WTC11 (cell line): ENCODE data around the gene STAT3.

Source experiments
- CBFB ChIP-seq: sonication (generic); formaldehyde crosslinking; IDR thresholded peaks from 2 replicates; pipeline ENCODE4 v1.8.1; 2022; ENCODE audit warnings: mild to moderate bottlenecking, low read depth, missing genetic modification reagents
- ZNF121 ChIP-seq: sonication (generic); formaldehyde crosslinking; IDR thresholded peaks from 2 replicates; pipeline ENCODE4 v1.8.0; 2023; ENCODE audit warnings: missing genetic modification reagents
- TF ChIP-seq, protein P1 (sequence below): fragments of 200-600 bp; IDR thresholded peaks from 2 replicates; pipeline ENCODE4 v1.8.0; 2022; ENCODE audit warnings: antibody characterized with exemption
- TF ChIP-seq, protein P2 (sequence below): sonication (generic); formaldehyde crosslinking; IDR thresholded peaks from 2 replicates; pipeline ENCODE4 v1.8.1; 2022; ENCODE audit warnings: missing genetic modification reagents, borderline replicate concordance

DNA sequence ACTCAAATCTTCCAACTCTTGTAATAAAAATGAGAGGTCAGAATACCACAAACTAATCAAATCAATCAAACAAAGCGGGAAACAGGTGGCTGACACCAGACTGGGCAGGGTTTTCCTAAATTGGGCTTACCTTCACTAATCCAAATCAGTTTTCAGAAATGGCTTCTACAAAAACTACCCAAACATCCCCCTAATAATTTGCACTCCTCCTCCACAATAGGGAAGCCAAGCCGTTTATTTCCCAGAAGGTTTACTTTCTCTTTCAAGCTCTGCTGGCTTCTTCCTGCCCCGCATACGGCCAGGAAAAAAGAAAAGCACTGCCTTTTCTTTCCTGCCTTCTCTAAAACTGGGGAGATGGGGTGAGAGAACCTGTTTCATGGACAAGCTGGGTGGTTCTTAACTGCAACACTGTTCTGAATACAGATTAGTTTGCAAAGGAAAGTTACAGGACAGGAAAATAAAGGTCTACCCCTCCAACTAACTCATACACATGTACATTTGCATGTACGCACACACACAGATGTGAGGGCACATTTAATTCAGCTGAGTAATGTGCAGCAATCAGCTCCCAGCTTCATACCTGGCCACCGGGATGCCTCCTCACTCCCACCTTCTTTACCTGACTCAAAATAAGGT is 9.2 kb downstream of the STAT3 start:
- TF ChIP-seq CBFB (no peak), ZNF121 (CRISPR knock-in tag) (no peak)
- TF ChIP-seq, protein P1, sequence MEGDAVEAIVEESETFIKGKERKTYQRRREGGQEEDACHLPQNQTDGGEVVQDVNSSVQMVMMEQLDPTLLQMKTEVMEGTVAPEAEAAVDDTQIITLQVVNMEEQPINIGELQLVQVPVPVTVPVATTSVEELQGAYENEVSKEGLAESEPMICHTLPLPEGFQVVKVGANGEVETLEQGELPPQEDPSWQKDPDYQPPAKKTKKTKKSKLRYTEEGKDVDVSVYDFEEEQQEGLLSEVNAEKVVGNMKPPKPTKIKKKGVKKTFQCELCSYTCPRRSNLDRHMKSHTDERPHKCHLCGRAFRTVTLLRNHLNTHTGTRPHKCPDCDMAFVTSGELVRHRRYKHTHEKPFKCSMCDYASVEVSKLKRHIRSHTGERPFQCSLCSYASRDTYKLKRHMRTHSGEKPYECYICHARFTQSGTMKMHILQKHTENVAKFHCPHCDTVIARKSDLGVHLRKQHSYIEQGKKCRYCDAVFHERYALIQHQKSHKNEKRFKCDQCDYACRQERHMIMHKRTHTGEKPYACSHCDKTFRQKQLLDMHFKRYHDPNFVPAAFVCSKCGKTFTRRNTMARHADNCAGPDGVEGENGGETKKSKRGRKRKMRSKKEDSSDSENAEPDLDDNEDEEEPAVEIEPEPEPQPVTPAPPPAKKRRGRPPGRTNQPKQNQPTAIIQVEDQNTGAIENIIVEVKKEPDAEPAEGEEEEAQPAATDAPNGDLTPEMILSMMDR, result no peak
- TF ChIP-seq, protein P2, sequence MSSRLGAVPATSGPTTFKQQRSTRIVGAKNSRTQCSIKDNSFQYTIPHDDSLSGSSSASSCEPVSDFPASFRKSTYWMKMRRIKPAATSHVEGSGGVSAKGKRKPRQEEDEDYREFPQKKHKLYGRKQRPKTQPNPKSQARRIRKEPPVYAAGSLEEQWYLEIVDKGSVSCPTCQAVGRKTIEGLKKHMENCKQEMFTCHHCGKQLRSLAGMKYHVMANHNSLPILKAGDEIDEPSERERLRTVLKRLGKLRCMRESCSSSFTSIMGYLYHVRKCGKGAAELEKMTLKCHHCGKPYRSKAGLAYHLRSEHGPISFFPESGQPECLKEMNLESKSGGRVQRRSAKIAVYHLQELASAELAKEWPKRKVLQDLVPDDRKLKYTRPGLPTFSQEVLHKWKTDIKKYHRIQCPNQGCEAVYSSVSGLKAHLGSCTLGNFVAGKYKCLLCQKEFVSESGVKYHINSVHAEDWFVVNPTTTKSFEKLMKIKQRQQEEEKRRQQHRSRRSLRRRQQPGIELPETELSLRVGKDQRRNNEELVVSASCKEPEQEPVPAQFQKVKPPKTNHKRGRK (CRISPR knock-in tag), result no peak
